Choroid plexus epithelial cell (primary cell): ENCODE measurements around the gene THAP5.

Source experiments
- DNase-seq: peaks from one replicate; pipeline ENCODE4 v3.0.0-alpha.2; 2010; ENCODE audit warnings: low read depth
- H3K4me3 ChIP-seq: 2 replicates; pipeline ENCODE4 v1.5.1; 2011; ENCODE audit warnings: low read depth, mild to moderate bottlenecking, control low read depth, low read length, moderate library complexity
- CTCF ChIP-seq: conservative IDR thresholded peaks from 2 replicates; pipeline ENCODE4 v1.5.1; 2011; ENCODE audit warnings: low read depth, mild to moderate bottlenecking, control low read depth, inconsistent platforms, low read length, moderate library complexity

THAP5 gene, protein sequence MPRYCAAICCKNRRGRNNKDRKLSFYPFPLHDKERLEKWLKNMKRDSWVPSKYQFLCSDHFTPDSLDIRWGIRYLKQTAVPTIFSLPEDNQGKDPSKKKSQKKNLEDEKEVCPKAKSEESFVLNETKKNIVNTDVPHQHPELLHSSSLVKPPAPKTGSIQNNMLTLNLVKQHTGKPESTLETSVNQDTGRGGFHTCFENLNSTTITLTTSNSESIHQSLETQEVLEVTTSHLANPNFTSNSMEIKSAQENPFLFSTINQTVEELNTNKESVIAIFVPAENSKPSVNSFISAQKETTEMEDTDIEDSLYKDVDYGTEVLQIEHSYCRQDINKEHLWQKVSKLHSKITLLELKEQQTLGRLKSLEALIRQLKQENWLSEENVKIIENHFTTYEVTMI

DNA sequence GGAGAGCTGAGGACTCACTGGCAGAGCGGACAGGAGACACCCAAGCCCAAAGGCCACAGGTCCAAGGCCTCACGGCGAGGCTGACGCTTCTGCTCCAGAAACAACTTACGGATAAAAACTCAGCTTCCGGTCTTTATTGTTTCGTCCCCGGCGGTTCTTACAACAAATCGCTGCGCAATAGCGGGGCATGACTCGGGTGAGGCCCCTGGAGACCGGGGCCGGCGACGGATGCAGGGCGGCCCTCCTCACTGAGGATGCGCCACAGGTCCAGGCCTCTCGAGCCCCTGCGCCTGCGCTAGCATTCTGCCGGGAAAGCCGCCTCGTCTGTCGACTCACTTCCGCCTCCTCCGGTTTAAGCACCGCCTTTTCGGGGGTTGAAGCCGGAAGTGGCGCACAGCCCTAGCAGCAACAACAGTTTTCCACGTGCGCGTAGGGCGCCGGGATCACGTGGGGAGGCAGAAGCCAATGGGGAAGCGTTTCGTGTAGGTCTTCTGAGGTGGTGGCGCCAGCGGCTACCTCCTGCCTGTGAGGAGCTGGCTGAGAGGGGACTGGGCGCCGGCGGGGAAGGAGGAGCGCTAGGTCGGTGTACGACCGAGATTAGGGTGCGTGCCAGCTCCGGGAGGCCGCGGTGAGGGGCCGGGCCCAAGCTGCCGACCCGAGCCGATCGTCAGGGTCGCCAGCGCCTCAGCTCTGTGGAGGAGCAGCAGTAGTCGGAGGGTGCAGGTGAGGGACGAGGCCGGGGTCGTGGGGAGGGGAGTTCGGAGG is at the start of gene THAP5, which contains the start of gene DNAJB9:
THAP5 (minus strand) TSS at position 326 of the 765 bp plus-strand sequence; CDS start at position 189, 137 bp downstream.
DNAJB9 (plus strand) TSS at position 494 of the 765 bp plus-strand sequence. CDS start 1,853 bp downstream, outside the sequence.
- DNase-seq: peak; percentile 100
- TF ChIP-seq CTCF: no peak
- peak within 1 kb of the TSS; percentile 89 for H3K4me3 ChIP-seq

- no peak overlapping the region for H3K4me3 ChIP-seq
- TF ChIP-seq CTCF: no peak
- DNase-seq: no peak
Measured at GRCh38 chr7:108618056-108618455, 48.5 kb upstream of the THAP5 start.

DNA sequence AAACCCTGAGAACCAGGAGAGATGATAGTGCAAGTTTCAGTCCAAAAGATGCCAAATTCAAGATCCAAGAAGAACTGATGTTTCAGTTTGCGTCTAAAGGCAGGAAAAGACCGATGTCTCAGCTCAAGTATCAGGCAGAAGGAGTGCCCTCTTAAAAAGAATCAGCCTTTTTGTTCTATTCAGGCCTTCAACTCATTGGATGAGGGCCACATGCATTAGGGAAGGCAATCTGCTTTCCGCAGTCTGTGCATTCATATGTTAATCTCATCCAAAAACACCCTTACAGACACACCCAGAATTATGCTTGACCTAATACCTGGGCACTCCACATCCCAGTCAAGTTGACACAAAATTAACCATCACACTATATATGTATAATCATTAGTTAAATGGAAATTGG is 45.4 kb upstream of the THAP5 start:
- no peak for TF ChIP-seq CTCF
- DNase-seq: no peak
- H3K4me3 ChIP-seq: no peak overlapping the region

DNA sequence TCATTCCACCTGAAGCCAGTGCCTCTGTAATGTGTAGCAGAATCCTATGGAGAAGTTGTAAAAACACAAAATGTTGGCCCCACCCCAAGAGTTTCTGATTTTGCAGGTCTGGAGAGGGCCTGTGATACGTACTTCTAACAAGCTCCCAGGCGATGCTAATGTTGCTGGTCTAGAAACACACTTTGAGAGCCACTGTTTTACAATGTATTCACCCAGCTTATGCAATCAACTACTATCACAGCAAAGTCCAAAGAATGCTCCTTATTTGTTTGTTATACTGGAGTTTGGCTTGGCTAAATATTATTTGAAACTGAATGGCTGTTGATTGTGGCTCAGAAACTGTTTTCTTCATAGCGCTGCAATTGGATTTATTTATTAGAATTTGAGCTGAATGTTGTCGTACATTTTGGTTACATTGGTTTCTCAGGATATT is 44.5 kb upstream of the THAP5 start:
- DNase-seq: no peak
- TF ChIP-seq CTCF: no peak
- H3K4me3 ChIP-seq: no peak overlapping the region

DNA sequence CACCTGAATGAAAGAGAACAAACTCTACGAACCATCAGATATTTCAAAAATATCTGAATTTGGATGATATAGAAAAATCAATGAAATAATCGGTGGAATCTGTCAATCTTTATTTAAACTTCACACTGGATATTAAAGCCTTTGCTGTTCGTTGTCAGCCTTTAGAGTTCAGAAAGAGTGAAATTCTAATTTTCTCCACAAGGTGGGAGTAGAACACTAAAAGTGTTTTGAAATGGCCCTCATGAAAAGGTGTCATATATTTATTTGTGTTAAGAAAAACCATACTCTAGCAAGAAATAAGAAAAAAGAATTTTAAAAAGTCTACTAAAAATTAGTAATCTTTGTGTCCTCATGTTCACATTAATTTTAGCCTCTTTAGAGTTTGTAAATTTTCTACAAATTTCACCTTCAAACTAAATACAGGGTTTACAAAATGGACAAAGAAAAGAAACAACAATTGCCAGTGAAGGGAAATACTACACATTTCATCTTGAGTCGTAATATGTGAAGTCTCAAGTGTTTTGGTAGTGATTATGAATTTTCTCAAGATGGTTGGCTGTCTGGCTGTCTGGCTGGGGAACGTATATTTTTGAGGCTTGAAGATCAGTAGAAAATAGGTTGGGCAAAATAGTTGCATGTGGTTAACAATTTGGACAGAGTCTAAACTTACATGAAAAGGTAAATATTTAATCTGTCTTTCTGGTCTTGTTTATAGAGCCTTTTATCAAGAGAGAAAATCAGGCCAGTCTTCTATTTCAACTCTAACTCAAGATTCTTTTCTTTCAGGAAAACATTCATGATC is 43.8 kb upstream of the THAP5 start:
- no peak overlapping the region for H3K4me3 ChIP-seq
- TF ChIP-seq CTCF: peak; percentile 63
- peak; percentile 65 for DNase-seq

DNA sequence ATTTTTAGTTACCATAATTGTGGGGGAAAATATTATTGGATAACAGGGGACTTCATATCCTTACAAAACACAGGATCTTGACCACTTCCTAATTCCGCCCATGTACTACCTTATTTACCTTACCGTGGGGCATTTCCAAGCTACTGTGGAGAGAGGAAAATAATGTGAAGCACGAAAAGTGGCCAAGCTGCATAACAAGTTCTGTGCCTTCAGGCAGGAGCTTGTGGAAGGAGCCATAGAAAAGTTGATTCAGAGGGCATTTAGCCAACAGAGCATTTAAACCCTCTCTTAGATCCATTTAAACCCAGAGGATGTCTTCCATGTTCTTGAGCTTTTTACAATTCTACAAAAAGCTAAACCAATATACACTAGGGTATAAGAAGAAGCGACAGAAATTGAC is 41.8 kb upstream of the THAP5 start:
- no peak for DNase-seq
- TF ChIP-seq CTCF: no peak
- no peak overlapping the region for H3K4me3 ChIP-seq
